ENCODE measurements around the gene TNN. TPM values are rescaled to one million over a fixed set of nuclear protein-coding genes. Genes with fewer than 3 reads are reported as not detected.

The TNN gene
- total RNA-seq, 1 donor from 2014 or later, result 2.9 TPM

- DNase-seq, result no peak
Observed at GRCh38 chr1:175116210-175116798, 48.7 kb downstream of the TNN start.

GRCh38 chr1:175116903-175117302, 49.3 kb downstream of the TNN start:
- DNase-seq, result no peak

- DNase-seq, result no peak
Observed at GRCh38 chr1:175118375-175119367, 51.0 kb downstream of the TNN start.

- DNase-seq, result no peak
Observed at GRCh38 chr1:175120511-175120910, 52.9 kb downstream of the TNN start.

GRCh38 chr1:175124861-175125260, 57.2 kb downstream of the TNN start:
- DNase-seq, result peak; percentile 52

GRCh38 chr1:175126347-175126746, 58.7 kb downstream of the TNN start:
- no peak for DNase-seq

- DNase-seq, result no peak
Observed at GRCh38 chr1:175127565-175127964, 59.9 kb downstream of the TNN start.

GRCh38 chr1:175128523-175128922, 60.9 kb downstream of the TNN start:
- no peak for DNase-seq

- DNase-seq, result peak; percentile 93
Observed at GRCh38 chr1:175129182-175129581, 61.5 kb downstream of the TNN start.

GRCh38 chr1:175129644-175129996, 62.0 kb downstream of the TNN start:
- no peak for DNase-seq

GRCh38 chr1:175129997-175130648, 62.5 kb downstream of the TNN start:
- peak; percentile 25 for DNase-seq

- no peak for DNase-seq
Observed at GRCh38 chr1:175130649-175131045, 63.0 kb downstream of the TNN start.

- DNase-seq, result peak; percentile 46
Observed at GRCh38 chr1:175131095-175131494, 63.5 kb downstream of the TNN start.

GRCh38 chr1:175132436-175132835, 64.8 kb downstream of the TNN start:
- DNase-seq, result peak; percentile 41

GRCh38 chr1:175133673-175134435, 66.2 kb downstream of the TNN start:
- peak; percentile 51 for DNase-seq

GRCh38 chr1:175134500-175134899, 66.9 kb downstream of the TNN start:
- no peak for DNase-seq

- DNase-seq, result no peak
Observed at GRCh38 chr1:175136246-175136645, 68.6 kb downstream of the TNN start.

GRCh38 chr1:175137369-175137768, 69.7 kb downstream of the TNN start:
- DNase-seq, result no peak

GRCh38 chr1:175138579-175138978, 70.9 kb downstream of the TNN start:
- DNase-seq, result no peak

GRCh38 chr1:175145899-175146528, 78.4 kb downstream of the TNN start:
- no peak for DNase-seq

- peak; percentile 27 for DNase-seq
Observed at GRCh38 chr1:175146529-175147213, 79.0 kb downstream of the TNN start.

Data from skin of body (tissue), 2 donors.